Aorta (tissue), 5 donors: Measurements from ENCODE around the gene POLR2J3. TPM values are rescaled to one million over a fixed set of nuclear protein-coding genes. Genes with fewer than 3 reads are reported as not detected.
"Not testable (repeated sequence)": the region's sequence is repeated elsewhere in the genome, so short reads cannot be mapped to it uniquely, and the experiment has no call there.

ENCODE experiments used
- ATAC-seq: fragments of 200-7000 bp; cut with Tn5 transposase; one replicate; pipeline ENCODE4 v1.9.1; 2022; ENCODE audit warnings: moderate library complexity; ENCODE audit not compliant: low FRiP score
- DNase-seq, 2 donors: peaks; one replicate each; pipeline ENCODE4 v3.0.0-alpha.2; 2020
- H3K27ac ChIP-seq, 2 donors: one replicate each; pipeline ENCODE4 v1.5.1; 2013; ENCODE audit warnings: low read length in 2 of 2, mild to moderate bottlenecking in 2 of 2, moderate library complexity in 2 of 2, control low read depth in 1 of 2, inconsistent platforms in 1 of 2, low read depth in 1 of 2
- H3K27me3 ChIP-seq, 2 donors: one replicate each; pipeline ENCODE4 v1.6.1; 2013; ENCODE audit warnings: control low read depth in 1 of 2, low read length in 1 of 2, mild to moderate bottlenecking in 1 of 2, moderate library complexity in 1 of 2; ENCODE audit not compliant: insufficient read depth in 2 of 2, control insufficient read depth in 1 of 2
- H3K36me3 ChIP-seq, 2 donors: one replicate each; pipeline ENCODE4 v1.6.1; 2013; ENCODE audit warnings: control low read depth in 1 of 2, low read length in 1 of 2, mild to moderate bottlenecking in 1 of 2; ENCODE audit not compliant: insufficient read depth in 2 of 2, control insufficient read depth in 1 of 2
- H3K4me1 ChIP-seq, 2 donors: one replicate each; pipeline ENCODE4 v1.6.1; 2013; ENCODE audit warnings: low read length in 2 of 2, control low read depth in 1 of 2, mild to moderate bottlenecking in 1 of 2, moderate library complexity in 1 of 2; ENCODE audit not compliant: insufficient read depth in 2 of 2, control insufficient read depth in 1 of 2
- H3K4me3 ChIP-seq, 2 donors: one replicate each; pipeline ENCODE4 v1.5.1; 2013; ENCODE audit warnings: low read length in 2 of 2, control low read depth in 1 of 2, mild to moderate bottlenecking in 1 of 2
- H3K9me3 ChIP-seq: one replicate; pipeline ENCODE4 v1.6.1; 2013; ENCODE audit warnings: mild to moderate bottlenecking, low read length; ENCODE audit not compliant: control insufficient read depth
- WGBS, 2 donors: extraction: QIAGEN DNeasy Blood & Tissue Kit; methylation state at CpG; one replicate each; pipeline ENCODE4 v1.1.7; 2013; 5-methylcytosine and 5-hydroxymethylcytosine counted together
- intact Hi-C, 2 donors: fragments of 100-400 bp; cut with DNase I; formaldehyde crosslinking; loops; one replicate each; pipeline versions ENCODE4 v1.14.2 to v1.15.0; 2022
- polyA plus RNA-seq, 2 donors: library from polyadenylated mRNA; stranded (reverse); fragments of 200-250 nt; gene quantifications; one replicate each; pipeline ENCODE4 v1.2.3, GENCODE V29; 2013
- total RNA-seq, 2 donors: library from RNA; stranded (reverse); fragmentation: NEBNext Ultra II Directional; extraction: Animal tissue kit (Norgen Biotek cat#: 25700); gene quantifications; one replicate each; pipeline ENCODE4 v1.2.1, GENCODE V29; 2021
- donor health status: healthy with polysubstance abuse.
- donor health status: Bipolar disorder and iron deficiency.
- donor health status: DM: no; HTN: no; CAD: no.
- donor health status: DM: no; HTN: no; CAD: no.
- donor health status: DM: yes; HTN: yes; CAD: no.

The POLR2J3 gene
- total and polyA plus RNA-seq, 4 donors = 27.5 to 69.9 (median 50.1) TPM

DNA sequence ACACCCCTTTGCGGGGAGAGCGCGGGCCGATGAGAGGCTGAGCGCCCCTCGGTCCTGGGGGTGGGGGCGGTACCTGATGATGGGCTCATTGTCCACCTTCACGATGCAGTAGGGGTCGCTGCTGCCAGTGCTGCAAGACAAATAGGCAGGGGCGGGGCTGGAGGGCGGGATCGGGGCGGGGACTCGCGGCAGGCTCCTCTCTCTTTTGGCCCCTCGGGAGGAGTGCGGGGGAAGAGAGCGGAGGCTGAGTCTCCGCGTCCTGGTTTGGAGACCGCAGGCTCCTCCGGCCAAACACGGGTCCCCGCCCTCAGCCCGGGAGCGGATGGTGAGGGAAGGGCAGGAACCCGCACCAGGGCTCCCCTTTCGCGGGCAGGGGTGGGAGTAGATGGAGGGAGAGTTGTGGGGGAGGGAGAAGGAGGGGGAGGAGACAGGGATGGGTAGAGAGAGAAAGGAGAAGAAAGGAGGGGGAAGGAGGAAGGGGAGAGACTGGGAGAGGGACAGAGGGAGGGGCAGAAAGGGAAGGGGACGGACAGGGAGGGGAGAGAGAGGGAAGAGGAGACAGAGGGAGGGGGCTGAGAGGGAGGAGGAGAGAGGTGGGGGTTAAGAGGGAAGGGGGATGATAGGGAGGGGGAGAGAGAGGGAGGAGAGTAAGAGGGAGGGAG lies 38.8 kb upstream of the POLR2J3 start:
- intact Hi-C loops = not testable (repeated sequence)

GRCh38 chr7:102610441-102610840 lies 38.1 kb upstream of the POLR2J3 start:
- H3K27me3 ChIP-seq, H3K36me3 ChIP-seq, ATAC-seq, H3K9me3 ChIP-seq, H3K27ac ChIP-seq, H3K4me3 ChIP-seq, H3K4me1 ChIP-seq, intact Hi-C loops: not testable (repeated sequence)
- peak in 1 of 2 donors; percentile 67 for DNase-seq
- no CpG with 5 or more reads among the region's 7 CpGs for WGBS, 2 donors

More for the DNA sequence above, 38.8 kb upstream of the POLR2J3 start:
- WGBS, 2 donors = no CpG with 5 or more reads among the region's 30 CpGs
- not testable (repeated sequence) for H3K27ac ChIP-seq, H3K9me3 ChIP-seq, H3K36me3 ChIP-seq, H3K4me1 ChIP-seq, H3K4me3 ChIP-seq, DNase-seq, H3K27me3 ChIP-seq
- ATAC-seq = peak; percentile 71

DNA sequence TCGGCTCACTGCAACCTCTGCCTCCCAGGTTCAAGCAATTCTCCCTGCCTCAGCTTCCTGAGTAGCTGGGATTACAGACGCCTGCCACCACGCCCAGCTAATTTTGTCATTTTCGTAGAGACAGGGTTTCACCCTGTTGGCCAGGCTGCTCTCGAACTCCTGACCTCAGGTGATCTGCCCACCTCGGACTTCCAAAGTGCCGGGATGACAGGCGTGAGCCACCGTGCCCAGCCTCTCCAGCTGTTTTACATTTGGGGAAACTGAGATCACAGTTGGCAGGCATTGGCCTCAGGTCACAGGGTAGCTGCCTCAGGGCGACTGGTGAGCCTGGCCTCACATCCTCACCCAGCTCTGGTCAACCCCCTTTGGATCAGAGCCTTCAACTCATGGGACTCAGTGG lies 37.4 kb upstream of the POLR2J3 start:
- H3K36me3 ChIP-seq, H3K9me3 ChIP-seq, H3K27ac ChIP-seq, intact Hi-C loops, H3K4me3 ChIP-seq, H3K27me3 ChIP-seq, H3K4me1 ChIP-seq, ATAC-seq: not testable (repeated sequence)
- peak in 1 of 2 donors; percentile 41 for DNase-seq
- 66 to 78% methylated on average over 5 to 6 of the region's 10 CpGs for WGBS, 2 donors

- H3K9me3 ChIP-seq, H3K4me3 ChIP-seq, H3K27me3 ChIP-seq, DNase-seq, H3K36me3 ChIP-seq, H3K27ac ChIP-seq, H3K4me1 ChIP-seq, ATAC-seq, intact Hi-C loops: not testable (repeated sequence)
- no CpG with 5 or more reads among the region's 5 CpGs for WGBS, 2 donors
Observed at GRCh38 chr7:102606848-102607247, 34.5 kb upstream of the POLR2J3 start.

DNA sequence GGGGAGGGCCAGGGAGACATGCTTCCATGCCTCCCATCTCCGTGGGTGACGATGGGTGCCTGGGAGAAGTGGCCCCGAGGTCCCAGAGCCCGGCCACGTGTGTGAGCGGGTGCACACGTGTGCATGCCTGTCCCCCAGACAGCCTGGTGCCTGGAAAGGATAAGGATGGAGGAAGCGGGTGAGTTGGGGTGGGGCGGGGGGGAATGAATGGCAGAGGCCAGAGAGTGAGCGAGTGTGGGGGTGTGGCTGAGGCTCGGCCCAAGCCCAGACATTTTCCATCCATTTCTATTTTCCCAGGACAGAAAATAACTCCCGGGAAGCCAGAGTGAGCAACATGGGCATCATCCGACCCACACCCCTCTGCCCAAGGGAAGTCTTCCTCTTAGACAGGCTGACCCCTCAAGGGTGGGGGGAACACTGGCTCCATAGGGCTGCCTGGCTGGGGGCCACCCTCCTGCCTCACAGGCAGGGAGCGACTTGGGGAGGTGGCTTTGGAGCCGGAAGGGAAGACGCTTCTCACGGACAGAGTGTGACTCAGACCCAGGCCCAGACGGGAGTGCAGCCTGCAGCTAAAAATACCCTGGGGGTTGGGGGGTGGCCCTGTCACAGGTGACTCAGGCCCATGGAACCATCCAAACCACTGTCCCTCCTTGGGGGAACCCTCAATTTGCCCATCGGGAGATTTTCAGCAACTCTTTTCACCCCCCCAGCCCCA lies 32.2 kb upstream of the POLR2J3 start:
- H3K36me3 ChIP-seq, intact Hi-C loops, H3K4me1 ChIP-seq, H3K9me3 ChIP-seq, H3K27ac ChIP-seq, H3K4me3 ChIP-seq, H3K27me3 ChIP-seq, DNase-seq: not testable (repeated sequence)
- WGBS, 2 donors = 10 to 12% methylated on average over 5 of the region's 19 CpGs
- peak; percentile 63 for ATAC-seq

DNA sequence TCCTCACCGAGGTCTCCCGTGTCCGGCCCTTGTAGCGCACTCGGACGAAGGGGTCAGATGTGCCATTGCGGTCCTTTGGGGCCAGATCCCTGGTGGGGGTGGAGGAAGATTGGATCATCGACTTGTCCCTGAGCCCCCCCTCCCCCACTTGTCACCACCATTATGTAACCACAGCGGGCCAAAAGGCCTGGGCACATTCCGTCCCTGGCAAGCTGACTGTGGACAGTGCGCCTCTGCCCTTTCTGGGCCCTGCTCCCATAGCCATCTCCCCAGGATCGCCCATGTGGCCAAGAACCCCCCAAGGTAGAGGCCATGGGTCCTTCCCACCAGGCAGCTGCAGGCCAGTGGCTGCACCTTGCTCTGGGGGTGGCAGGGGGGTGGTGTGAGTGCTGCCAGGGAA lies 29.9 kb upstream of the POLR2J3 start:
- ATAC-seq = peak; percentile 2
- H3K4me3 ChIP-seq, H3K4me1 ChIP-seq, DNase-seq, H3K9me3 ChIP-seq, H3K27ac ChIP-seq, intact Hi-C loops, H3K27me3 ChIP-seq, H3K36me3 ChIP-seq: not testable (repeated sequence)
- WGBS, 2 donors = no CpG with 5 or more reads among the region's 12 CpGs

- no CpG with 5 or more reads among the region's 9 CpGs for WGBS, 2 donors
- H3K27ac ChIP-seq, ATAC-seq, H3K4me3 ChIP-seq, H3K4me1 ChIP-seq, DNase-seq, H3K27me3 ChIP-seq, H3K36me3 ChIP-seq, intact Hi-C loops, H3K9me3 ChIP-seq: not testable (repeated sequence)
Observed at GRCh38 chr7:102599699-102600098, 27.3 kb upstream of the POLR2J3 start.

DNA sequence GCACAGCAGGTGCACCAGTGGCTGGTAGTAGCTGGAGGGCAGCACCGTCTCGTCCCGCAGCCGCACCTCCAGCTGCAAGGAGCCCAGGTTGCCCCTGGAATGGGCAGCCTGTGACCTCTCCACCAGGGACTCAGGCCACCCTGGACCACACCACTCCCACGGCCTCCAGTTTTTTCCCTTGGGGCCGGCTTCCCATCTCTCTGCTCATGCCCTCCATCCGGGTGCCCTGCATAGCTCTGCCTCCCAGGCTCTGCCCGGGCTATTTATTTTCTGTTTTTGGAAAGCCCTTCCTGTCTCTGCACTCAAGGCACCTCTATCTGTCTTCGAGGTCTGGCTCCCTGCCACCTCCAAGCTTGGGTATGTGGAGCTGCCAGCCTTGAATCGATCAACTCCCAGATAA lies 23.7 kb upstream of the POLR2J3 start:
- DNase-seq = peak in 1 of 2 donors; percentile 26

More for the DNA sequence above, 23.7 kb upstream of the POLR2J3 start:
- intact Hi-C loops, ATAC-seq, H3K27me3 ChIP-seq, H3K36me3 ChIP-seq, H3K4me1 ChIP-seq, H3K4me3 ChIP-seq, H3K27ac ChIP-seq, H3K9me3 ChIP-seq: not testable (repeated sequence)
- WGBS, 2 donors = 77 to 82% methylated on average over 4 of the region's 10 CpGs
